Measurements from ENCODE around the gene NAA25. TPM values are rescaled to one million over a fixed set of nuclear protein-coding genes. Genes with fewer than 3 reads are reported as not detected.

The NAA25 gene
- total and polyA plus RNA-seq, 2 of the 4 experiments (the other 2 are of a cell fraction) = 10.3 to 25.5 TPM

- intact Hi-C loops (cut with micrococcal nuclease) (no loop called here), in situ Hi-C loops (cut with MboI; ENCODE audit: low sequenced_read_pairs) (no loop called here), dilution Hi-C loops (cut with HindIII; ENCODE audit: low sequenced_read_pairs, unreplicated experiment) (no loop called here)
- Histone ChIP-seq H2BK120ac (ENCODE audit: low read depth, low read length) (no peak overlapping the region), H4K5ac (ENCODE audit: low read depth, low read length) (no peak overlapping the region), H3K9me3 (ENCODE audit: control insufficient read depth, insufficient read depth, low read length) (no peaks in the 10 kb centered on the region), H2AK5ac (ENCODE audit: low read depth, low read length) (no peak overlapping the region), H3K27me3 (ENCODE audit: control insufficient read depth, insufficient read depth, low read length) (no peaks in the 10 kb centered on the region), H4K8ac (ENCODE audit: low read depth in 2 of 2, low read length in 2 of 2) (no peak overlapping the region), H2AK9ac (replicated peaks; ENCODE audit: low read depth, low read length, poor library complexity) (no peak overlapping the region), H3K4me1 (ENCODE audit: control insufficient read depth, insufficient read depth, low read length) (peaks cover 9% of the 10 kb centered on the region), H3K9me1 (ENCODE audit: insufficient read depth, low read length) (peaks cover 21% of the 10 kb centered on the region), H3K9ac (ENCODE audit: low read depth, low read length) (no peak overlapping the region), H2AFZ (replicated peaks; ENCODE audit: low read length, poor library complexity) (no peak overlapping the region), H3K4me3 (ENCODE audit: insufficient read depth, low read depth, low read length) (no peak overlapping the region), H3K36me3 (ENCODE audit: control insufficient read depth, insufficient read depth, low read length) (peaks cover 32% of the 10 kb centered on the region), H3K4me2 (ENCODE audit: low read depth, low read length) (no peak overlapping the region), H3K23ac (ENCODE audit: low read depth, low read length) (no peak overlapping the region), H3K18ac (ENCODE audit: low read depth, low read length) (no peak overlapping the region), H2BK5ac (ENCODE audit: low read depth, low read length, poor library complexity, severe bottlenecking) (no peak overlapping the region), H3K79me1 (ENCODE audit: low read depth in 1 of 2, low read length in 2 of 2) (peaks cover 25 to 50% of the 10 kb centered on the region in 2 experiments), H3K27ac (ENCODE audit: insufficient read depth, low read length) (no peak overlapping the region), H2BK15ac (ENCODE audit: low read depth, low read length) (no peak overlapping the region), H3K56ac (ENCODE audit: extremely low read depth, insufficient read depth, low read length) (no peak overlapping the region), H3K14ac (replicated peaks; ENCODE audit: low read depth, low read length) (no peak overlapping the region), H3K4ac (ENCODE audit: low read depth, low read length) (no peak overlapping the region), H2BK20ac (ENCODE audit: low read depth, low read length) (no peak overlapping the region), H4K91ac (ENCODE audit: insufficient read depth, low read depth, low read length) (no peak overlapping the region), H4K20me1 (ENCODE audit: insufficient read depth, low read length) (peaks cover 23% of the 10 kb centered on the region; the same call in 1 of the 2 replicates)
- TF ChIP-seq CTCF (conservative IDR thresholded peaks at IDR 0.05; ENCODE audit: low read depth, low read length) (no peak), NFE2L2 (IDR thresholded peaks at IDR 0.05; ENCODE audit: low read depth, low read length) (no peak), CEBPB (IDR thresholded peaks at IDR 0.05; ENCODE audit: low read depth, low read length) (no peak), RFX5 (IDR thresholded peaks at IDR 0.05; ENCODE audit: low read depth, low read length) (no peak), MAZ (IDR thresholded peaks at IDR 0.05; ENCODE audit: borderline replicate concordance, low read depth, low read length) (no peak), RCOR1 (IDR thresholded peaks at IDR 0.05; ENCODE audit: insufficient replicate concordance, low read length) (no peak), POLR2A (IDR thresholded peaks at IDR 0.05; ENCODE audit: low read depth, low read length) (no peak), FOS (IDR thresholded peaks at IDR 0.05; ENCODE audit: low read depth, low read length) (no peak), USF2 (IDR thresholded peaks at IDR 0.05; ENCODE audit: low read depth, low read length) (no peak), MXI1 (IDR thresholded peaks at IDR 0.05; ENCODE audit: borderline replicate concordance, low read depth, low read length) (no peak)
- CTCF ChIA-PET = no interaction called here
- DNase-seq = no peak
- BruUV-seq (replicated peaks) = no TSS peak
- whole genome bisulfite sequencing, 2 experiments (ENCODE audit: extremely low coverage in 2 of 2, insufficient read length in 1 of 2) = no CpG with 5 or more reads among the region's 4 CpGs
- POLR2A ChIA-PET (ENCODE audit: unreplicated experiment) = no interaction called here
- ATAC-seq (ENCODE audit: low read depth) = no peak
These were observed 84.7 kb downstream of the NAA25 start for GRCh38 chr12:112023759-112024396.

All from IMR-90 (cell line).